CD14-positive monocyte (primary cell): ENCODE measurements around the gene TRAPPC1. TPM values are rescaled to one million over a fixed set of nuclear protein-coding genes. Genes with fewer than 3 reads are reported as not detected.
A peak's percentile ranks its signal among the peaks of the same experiment; 100 is the strongest.

Experiments used
- DNase-seq, 3 donors: peaks; one replicate each; pipeline ENCODE4 v3.0.0-alpha.2; 2011 to 2022
- H2AFZ ChIP-seq: 2 replicates; pipeline ENCODE4 v1.6.0; 2012; ENCODE audit warnings: mild to moderate bottlenecking, low read depth, low read length, inconsistent platforms; ENCODE audit not compliant: insufficient read depth, poor library complexity, severe bottlenecking
- H3K27ac ChIP-seq, 2 donors: 1 replicate in 1 of 2; 2 replicates in 1 of 2; pipeline ENCODE4 v1.5.1; 2012 to 2013; ENCODE audit warnings: low read length in 2 of 2, control low read depth in 1 of 2, inconsistent platforms in 1 of 2, low read depth in 1 of 2, mild to moderate bottlenecking in 1 of 2
- H3K27me3 ChIP-seq, 2 donors: one replicate each; pipeline versions ENCODE4 v1.6.0 to v1.6.1; 2011 to 2013; ENCODE audit warnings: low read length in 2 of 2; ENCODE audit not compliant: control insufficient read depth in 2 of 2, insufficient read depth in 2 of 2
- H3K36me3 ChIP-seq, 2 donors: replicated peaks in 1 of 2; 1 replicate in 1 of 2; 2 replicates in 1 of 2; pipeline versions ENCODE4 v1.5.1 to v1.6.1; 2012 to 2013; ENCODE audit warnings: low read length in 2 of 2, control low read depth in 1 of 2, inconsistent platforms in 1 of 2, mild to moderate bottlenecking in 1 of 2; ENCODE audit not compliant: insufficient read depth in 2 of 2, control insufficient read depth in 1 of 2
- H3K4me1 ChIP-seq, 2 donors: 1 replicate in 1 of 2; 2 replicates in 1 of 2; pipeline versions ENCODE4 v1.5.1 to v1.6.1; 2012 to 2013; ENCODE audit warnings: low read length in 2 of 2, control low read depth in 1 of 2, inconsistent platforms in 1 of 2, mild to moderate bottlenecking in 1 of 2, moderate library complexity in 1 of 2; ENCODE audit not compliant: insufficient read depth in 2 of 2, control insufficient read depth in 1 of 2
- H3K4me2 ChIP-seq: replicated peaks from 2 replicates; pipeline ENCODE3; 2012; ENCODE audit warnings: low read length, moderate library complexity, mild to moderate bottlenecking; ENCODE audit not compliant: poor library complexity, severe bottlenecking; ENCODE audit errors: extremely low read depth
- H3K4me3 ChIP-seq, 3 experiments: fragments of 200-600 bp in 1 of 3; sonication (generic) in 1 of 3; replicated peaks in 1 of 3; 1 replicate in 2 of 3; 2 replicates in 1 of 3; pipeline ENCODE4 v1.5.1; 2011 to 2013; ENCODE audit warnings: low read length in 3 of 3, mild to moderate bottlenecking in 3 of 3, control low read depth in 2 of 3, low read depth in 2 of 3, inconsistent platforms in 1 of 3, moderate library complexity in 1 of 3
- H3K79me2 ChIP-seq: 2 replicates; pipeline ENCODE4 v1.6.0; 2012; ENCODE audit warnings: mild to moderate bottlenecking, control low read depth, inconsistent platforms, low read length, moderate library complexity; ENCODE audit not compliant: insufficient read depth
- H3K9ac ChIP-seq: 2 replicates; pipeline ENCODE4 v1.6.0; 2017; ENCODE audit warnings: low read length, mild to moderate bottlenecking; ENCODE audit not compliant: insufficient read depth, poor library complexity, severe bottlenecking
- H3K9me3 ChIP-seq, 2 donors: replicated peaks in 1 of 2; 1 replicate in 1 of 2; 2 replicates in 1 of 2; pipeline versions ENCODE4 v1.5.1 to v1.6.1; 2012 to 2013; ENCODE audit warnings: low read length in 2 of 2, control low read depth in 1 of 2; ENCODE audit not compliant: control insufficient read depth in 1 of 2, insufficient read depth in 1 of 2
- H4K20me1 ChIP-seq: 2 replicates; pipeline ENCODE4 v1.6.0; 2012; ENCODE audit warnings: mild to moderate bottlenecking, low read length, control low read depth, moderate library complexity; ENCODE audit not compliant: insufficient read depth
- H3K27ac Mint-ChIP-seq, 7 donors: one replicate each; pipeline ENCODE4 v1.8.0; 2020; ENCODE audit warnings: mild to moderate bottlenecking in 7 of 7, mixed read lengths in 7 of 7, moderate library complexity in 6 of 7, inconsistent platforms in 2 of 7
- H3K27me3 Mint-ChIP-seq, 3 donors: one replicate each; pipeline ENCODE4 v1.8.0; 2021 to 2022; ENCODE audit warnings: low read depth in 3 of 3, mild to moderate bottlenecking in 3 of 3, mixed read lengths in 3 of 3, moderate library complexity in 3 of 3, inconsistent platforms in 1 of 3
- H3K36me3 Mint-ChIP-seq, 2 donors: one replicate each; pipeline ENCODE4 v1.8.0; 2020; ENCODE audit warnings: mixed read lengths in 2 of 2, inconsistent platforms in 1 of 2, mild to moderate bottlenecking in 1 of 2
- H3K4me1 Mint-ChIP-seq: one replicate; pipeline ENCODE4 v1.8.0; 2020; ENCODE audit warnings: mild to moderate bottlenecking, mixed read lengths
- H3K4me3 Mint-ChIP-seq, 2 donors: one replicate each; pipeline ENCODE4 v1.8.0; 2020; ENCODE audit warnings: mild to moderate bottlenecking in 2 of 2, mixed read lengths in 2 of 2, moderate library complexity in 1 of 2
- H3K9me3 Mint-ChIP-seq, 7 donors: one replicate each; pipeline ENCODE4 v1.8.0; 2020 to 2022; ENCODE audit warnings: mixed read lengths in 7 of 7, mild to moderate bottlenecking in 6 of 7, moderate library complexity in 6 of 7, inconsistent platforms in 2 of 7
- WGBS: methylation state at CpG from one replicate; pipeline ENCODE4 v1.1.5; 2013; ENCODE audit warnings: missing lambda C conversion rate; ENCODE audit not compliant: insufficient coverage; 5-methylcytosine and 5-hydroxymethylcytosine counted together
- intact Hi-C, 2 donors: fragments of 100-400 bp; cut with micrococcal nuclease; formaldehyde crosslinking; loops; one replicate each; pipeline versions ENCODE4 v1.15.0 to v1.15.1; 2023
- polyA plus RNA-seq, 3 donors: library from polyadenylated mRNA; depleted of rRNA in 1 of 3; unstranded in 2 of 3; stranded (reverse) in 1 of 3; fragments of 300-500 nt in 2 of 3; fragments of >200 nt in 1 of 3; fragmentation: Illumina TruSeq in 2 of 3; gene quantifications; 1 replicate in 2 of 3; 2 replicates in 1 of 3; pipeline ENCODE4 v1.2.3, GENCODE V29; 2012 to 2021
- TF ChIP-seq, protein P1 (sequence below): fragments of 200-600 bp; IDR thresholded peaks from one replicate; pipeline ENCODE4 v1.8.0; 2022; ENCODE audit warnings: antibody characterized with exemption, mild to moderate bottlenecking

Gene TRAPPC1
- polyA plus RNA-seq, 3 donors = 172 to 266 (median 224) TPM

- no peak overlapping the region for H3K9ac ChIP-seq
- H3K27ac ChIP-seq = peak overlapping the region in 1 of 2 donors; percentile 18
- WGBS = 97% methylated on average over 13 of the region's 13 CpGs
- H3K36me3 ChIP-seq = peaks cover 68 to 93% of the 10 kb centered on the region in 2 donors
- peaks cover 2 to 5% of the 10 kb centered on the region in 2 donors for H3K4me1 ChIP-seq
- no peak overlapping the region for H3K4me2 ChIP-seq
- Mint-ChIP-seq H3K4me3 (no peak overlapping the region), H3K4me1 (peaks cover 9% of the 10 kb centered on the region), H3K27me3 (peaks cover 0 to 3% (median 2%) of the 10 kb centered on the region in 3 donors), H3K36me3 (peaks cover 86 to 91% of the 10 kb centered on the region in 2 donors), H3K9me3 (no peaks in the 10 kb centered on the region), H3K27ac (peak overlapping the region in 3 of 7 donors; percentile 16 to 59 (median 22))
- H3K27me3 ChIP-seq = no peaks in the 10 kb centered on the region
- intact Hi-C loops = loop anchor here (2.0 to 5.0 kb wide), 5 partner anchors 34 to 160 kb away; no protein-coding TSS in a partner anchor
- H3K79me2 ChIP-seq = peaks cover 14% of the 10 kb centered on the region
- no peak overlapping the region for H2AFZ ChIP-seq
- no peak overlapping the region for H3K4me3 ChIP-seq
- TF ChIP-seq, protein P1, sequence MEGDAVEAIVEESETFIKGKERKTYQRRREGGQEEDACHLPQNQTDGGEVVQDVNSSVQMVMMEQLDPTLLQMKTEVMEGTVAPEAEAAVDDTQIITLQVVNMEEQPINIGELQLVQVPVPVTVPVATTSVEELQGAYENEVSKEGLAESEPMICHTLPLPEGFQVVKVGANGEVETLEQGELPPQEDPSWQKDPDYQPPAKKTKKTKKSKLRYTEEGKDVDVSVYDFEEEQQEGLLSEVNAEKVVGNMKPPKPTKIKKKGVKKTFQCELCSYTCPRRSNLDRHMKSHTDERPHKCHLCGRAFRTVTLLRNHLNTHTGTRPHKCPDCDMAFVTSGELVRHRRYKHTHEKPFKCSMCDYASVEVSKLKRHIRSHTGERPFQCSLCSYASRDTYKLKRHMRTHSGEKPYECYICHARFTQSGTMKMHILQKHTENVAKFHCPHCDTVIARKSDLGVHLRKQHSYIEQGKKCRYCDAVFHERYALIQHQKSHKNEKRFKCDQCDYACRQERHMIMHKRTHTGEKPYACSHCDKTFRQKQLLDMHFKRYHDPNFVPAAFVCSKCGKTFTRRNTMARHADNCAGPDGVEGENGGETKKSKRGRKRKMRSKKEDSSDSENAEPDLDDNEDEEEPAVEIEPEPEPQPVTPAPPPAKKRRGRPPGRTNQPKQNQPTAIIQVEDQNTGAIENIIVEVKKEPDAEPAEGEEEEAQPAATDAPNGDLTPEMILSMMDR = no peak
- no peaks in the 10 kb centered on the region for H3K9me3 ChIP-seq
- no peak for DNase-seq
- no peaks in the 10 kb centered on the region for H4K20me1 ChIP-seq
These were observed 34.7 kb downstream of the TRAPPC1 start for GRCh38 chr17:7897090-7897489.

DNA sequence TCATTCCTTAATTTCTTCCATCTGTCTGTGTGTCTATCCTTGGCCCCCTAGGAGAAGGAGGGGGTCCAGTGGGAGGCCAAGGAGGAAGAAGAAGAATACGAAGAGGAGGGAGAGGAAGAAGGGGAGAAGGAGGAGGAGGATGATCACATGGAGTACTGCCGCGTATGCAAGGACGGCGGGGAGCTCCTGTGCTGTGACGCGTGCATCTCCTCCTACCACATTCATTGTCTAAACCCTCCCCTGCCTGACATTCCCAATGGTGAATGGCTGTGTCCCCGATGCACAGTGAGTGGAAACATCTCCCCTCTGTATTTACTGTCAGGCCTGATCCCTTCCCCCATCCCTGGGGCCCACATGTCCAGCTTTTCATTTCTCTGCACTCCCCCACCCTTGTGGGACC is 36.9 kb downstream of the TRAPPC1 start:
- H3K27me3 Mint-ChIP-seq = peaks cover 0 to 2% (median 1%) of the 10 kb centered on the region in 3 donors
- intact Hi-C loops = loop anchor here (5.0 kb wide), 4 partner anchors 33 to 158 kb away; no protein-coding TSS in a partner anchor
- 100% methylated on average over 1 of the region's 8 CpGs for WGBS
- Histone ChIP-seq H3K9me3 (no peaks in the 10 kb centered on the region), H3K36me3 (peaks cover 61 to 92% of the 10 kb centered on the region in 2 donors), H3K79me2 (peaks cover 34% of the 10 kb centered on the region), H3K4me1 (peaks cover 15 to 18% of the 10 kb centered on the region in 2 donors), H3K27me3 (no peaks in the 10 kb centered on the region), H3K27ac (no peak overlapping the region), H3K4me3 (no peak overlapping the region), H4K20me1 (no peaks in the 10 kb centered on the region), H2AFZ (no peak overlapping the region), H3K4me2 (no peak overlapping the region), H3K9ac (no peak overlapping the region)
- peak overlapping the region in 3 of 7 donors; percentile 28 to 72 (median 37) for H3K27ac Mint-ChIP-seq
- no peaks in the 10 kb centered on the region for H3K9me3 Mint-ChIP-seq
- TF ChIP-seq, protein P1 = no peak
- H3K4me1 Mint-ChIP-seq = peaks cover 15% of the 10 kb centered on the region
- peaks cover 83 to 89% of the 10 kb centered on the region in 2 donors for H3K36me3 Mint-ChIP-seq
- no peak for DNase-seq
- H3K4me3 Mint-ChIP-seq = peak overlapping the region in 1 of 2 donors; percentile 21
